Mesothelial cell of epicardium (in vitro differentiated cells): ENCODE data around the gene KAT8. TPM values are rescaled to one million over a fixed set of nuclear protein-coding genes. Genes with fewer than 3 reads are reported as not detected.
A peak's percentile ranks its signal among the peaks of the same experiment; 100 is the strongest.

Experiments
- DNase-seq, 2 experiments: peaks; one replicate each; pipeline ENCODE4 v3.0.0; 2021; ENCODE audit warnings: low spot score in 2 of 2; ENCODE audit not compliant: unreplicated experiment in 2 of 2
- H3K27ac Mint-ChIP-seq: 2 replicates; pipeline ENCODE4 v1.8.0; 2021; ENCODE audit warnings: mixed read lengths
- H3K27me3 Mint-ChIP-seq: 2 replicates; pipeline ENCODE4 v1.8.0; 2021; ENCODE audit warnings: low read depth, mixed read lengths
- H3K36me3 Mint-ChIP-seq: 2 replicates; pipeline ENCODE4 v1.8.0; 2021; ENCODE audit warnings: mixed read lengths
- H3K4me1 Mint-ChIP-seq: 2 replicates; pipeline ENCODE4 v1.8.0; 2021; ENCODE audit warnings: mixed read lengths
- H3K4me3 Mint-ChIP-seq: 2 replicates; pipeline ENCODE4 v1.8.0; 2021; ENCODE audit warnings: mild to moderate bottlenecking, moderate library complexity, mixed read lengths
- H3K9me3 Mint-ChIP-seq: 2 replicates; pipeline ENCODE4 v1.8.0; 2021; ENCODE audit warnings: mixed read lengths
- CTCF ChIP-seq: fragments of 200-600 bp; sonication (generic); IDR thresholded peaks from one replicate; pipeline ENCODE4 v1.5.0; 2021; ENCODE audit warnings: antibody characterized with exemption; ENCODE audit not compliant: unreplicated experiment
- total RNA-seq: library from RNA; stranded (reverse); gene quantifications from 3 replicates; pipeline ENCODE4 v1.2.1, GENCODE V29; 2021

Gene KAT8
- total RNA-seq, 1 donor from 2014 or later, result 75.7 TPM

GRCh38 chr16:31107465-31107867 is 10.0 kb upstream of the KAT8 start:
- Mint-ChIP-seq H3K4me3 (peak overlapping the region; percentile 80), H3K9me3 (no peaks in the 10 kb centered on the region), H3K27me3 (no peaks in the 10 kb centered on the region), H3K36me3 (peaks cover 17% of the 10 kb centered on the region), H3K27ac (peak overlapping the region; percentile 67), H3K4me1 (peaks cover 6% of the 10 kb centered on the region)
- DNase-seq, result no peak
- TF ChIP-seq CTCF, result no peak

GRCh38 chr16:31108035-31108793 is 9.2 kb upstream of the KAT8 start, which contains the start of gene BCKDK:
TSS of gene BCKDK (plus strand) at chr16:31108386. CDS start at chr16:31109224, 838 bp downstream.
- H3K4me3 Mint-ChIP-seq, result peak within 1 kb of the TSS; percentile 80
- peak within 1 kb of the TSS; percentile 67 for H3K27ac Mint-ChIP-seq
- H3K9me3 Mint-ChIP-seq, result no peaks in the 10 kb centered on the region
- peaks cover 6% of the 10 kb centered on the region for H3K4me1 Mint-ChIP-seq
- peaks cover 19% of the 10 kb centered on the region for H3K36me3 Mint-ChIP-seq
- DNase-seq, result peak in 1 of 2 experiments; percentile 59
- no peaks in the 10 kb centered on the region for H3K27me3 Mint-ChIP-seq
- TF ChIP-seq CTCF, result no peak

- H3K36me3 Mint-ChIP-seq, result peaks cover 19% of the 10 kb centered on the region
Observed at GRCh38 chr16:31108794-31109558, 8.5 kb upstream of the KAT8 start.

GRCh38 chr16:31109622-31110021 is 7.8 kb upstream of the KAT8 start:
- peak overlapping the region; percentile 61 for H3K27ac Mint-ChIP-seq
- H3K4me3 Mint-ChIP-seq, result peak overlapping the region; percentile 71
- no peaks in the 10 kb centered on the region for H3K9me3 Mint-ChIP-seq
- no peak for TF ChIP-seq CTCF
- H3K27me3 Mint-ChIP-seq, result no peaks in the 10 kb centered on the region
- peaks cover 6% of the 10 kb centered on the region for H3K4me1 Mint-ChIP-seq
- peaks cover 19% of the 10 kb centered on the region for H3K36me3 Mint-ChIP-seq
- no peak for DNase-seq

More at GRCh38 chr16:31108794-31109558, 8.5 kb upstream of the KAT8 start:
- no peak for TF ChIP-seq CTCF
- Mint-ChIP-seq H3K4me1 (peaks cover 6% of the 10 kb centered on the region), H3K9me3 (no peaks in the 10 kb centered on the region), H3K27ac (no peak overlapping the region), H3K4me3 (peak overlapping the region; percentile 71), H3K27me3 (no peaks in the 10 kb centered on the region)
- no peak for DNase-seq

- H3K4me1 Mint-ChIP-seq, result peaks cover 6% of the 10 kb centered on the region
- no peak for DNase-seq
- H3K36me3 Mint-ChIP-seq, result peaks cover 19% of the 10 kb centered on the region
- no peaks in the 10 kb centered on the region for H3K9me3 Mint-ChIP-seq
- TF ChIP-seq CTCF, result no peak
- peak overlapping the region; percentile 71 for H3K4me3 Mint-ChIP-seq
- no peak overlapping the region for H3K27ac Mint-ChIP-seq
- H3K27me3 Mint-ChIP-seq, result no peaks in the 10 kb centered on the region
Observed at GRCh38 chr16:31110106-31111034, 7.1 kb upstream of the KAT8 start.
